GM21717 (cell line): ENCODE results near the gene ISG15.
"Not testable (repeated sequence)": the region's sequence is repeated elsewhere in the genome, so short reads cannot be mapped to it uniquely, and the experiment has no call there.

Source experiments
- ATAC-seq: cut with Tn5 transposase; IDR thresholded peaks from one replicate; pipeline ENCODE4 v1.9.1; 2021; ENCODE audit warnings: mild to moderate bottlenecking, moderate library complexity; ENCODE audit not compliant: unreplicated experiment

The ISG15 gene

GRCh38 chr1:1010131-1010530, 3.2 kb upstream of the ISG15 start:
- ATAC-seq, result not testable (repeated sequence)

GRCh38 chr1:1011396-1011949, 1.8 kb upstream of the ISG15 start:
- ATAC-seq, result no peak

- ATAC-seq, result peak; percentile 4
Observed at GRCh38 chr1:1012736-1013104, 577 bp upstream of the ISG15 start.

GRCh38 chr1:1013922-1014648, 788 bp downstream of the ISG15 start:
- peak; percentile 4 for ATAC-seq

- no peak for ATAC-seq
Observed at GRCh38 chr1:1014799-1015681, 1.7 kb downstream of the ISG15 start.

- not testable (repeated sequence) for ATAC-seq
Observed at GRCh38 chr1:1017397-1018320, 4.4 kb downstream of the ISG15 start.

GRCh38 chr1:1018321-1018685, 5.0 kb downstream of the ISG15 start:
- ATAC-seq, result not testable (repeated sequence)

- ATAC-seq, result peak; percentile 56
Observed at GRCh38 chr1:1019122-1019999, 6.1 kb downstream of the ISG15 start.

GRCh38 chr1:1020000-1020404, 6.7 kb downstream of the ISG15 start, which contains the start of gene AGRN:
AGRN (plus strand) TSS chr1:1020120; CDS start chr1:1020173, 53 bp downstream.
- peak; percentile 19 for ATAC-seq

GRCh38 chr1:1020415-1021009, 7.2 kb downstream of the ISG15 start:
- peak; percentile 13 for ATAC-seq

GRCh38 chr1:1021010-1021919, 8.0 kb downstream of the ISG15 start:
- no peak for ATAC-seq

- ATAC-seq, result no peak
Observed at GRCh38 chr1:1021920-1022259, 8.6 kb downstream of the ISG15 start.

GRCh38 chr1:1022302-1023009, 9.2 kb downstream of the ISG15 start:
- ATAC-seq, result no peak

GRCh38 chr1:1023700-1024099, 10.4 kb downstream of the ISG15 start:
- no peak for ATAC-seq

GRCh38 chr1:1024149-1024770, 11.0 kb downstream of the ISG15 start:
- ATAC-seq, result no peak

- no peak for ATAC-seq
Observed at GRCh38 chr1:1024771-1025699, 11.7 kb downstream of the ISG15 start.
